HG03432 (cell line): Measurements from ENCODE around the gene CLMP.

Experiments
- ATAC-seq: cut with Tn5 transposase; IDR thresholded peaks from one replicate; pipeline ENCODE4 v1.9.1; 2021; ENCODE audit warnings: mild to moderate bottlenecking, moderate library complexity; ENCODE audit not compliant: unreplicated experiment

CLMP gene

GRCh38 chr11:123195188-123196059 lies at the start of gene CLMP:
CLMP (minus strand) TSS chr11:123195248; CDS start chr11:123194940, 308 bp downstream.
- ATAC-seq = no peak

GRCh38 chr11:123241874-123242543 lies 47.0 kb upstream of the CLMP start:
- no peak for ATAC-seq

DNA sequence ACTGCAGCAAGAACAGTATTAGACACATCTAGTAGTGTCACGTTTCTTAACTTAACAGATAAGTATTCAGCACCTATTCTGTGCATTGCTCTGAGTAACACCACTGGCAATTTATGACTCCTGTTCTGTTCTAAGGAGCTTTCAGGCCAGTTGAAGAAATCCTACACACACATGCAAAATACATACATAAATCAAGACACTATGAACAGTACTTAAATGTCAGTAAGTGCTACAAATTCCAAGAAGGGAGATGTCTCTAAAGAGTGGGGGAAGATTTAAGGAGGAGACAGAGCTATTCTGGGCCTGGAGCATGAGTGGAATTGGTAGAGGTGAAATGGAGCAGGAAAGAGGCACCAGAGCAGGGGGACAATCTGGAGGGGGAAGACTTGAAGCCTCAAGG lies 46.2 kb upstream of the CLMP start:
- no peak for ATAC-seq

GRCh38 chr11:123239191-123240150 lies 44.4 kb upstream of the CLMP start:
- ATAC-seq = no peak

- no peak for ATAC-seq
Observed at GRCh38 chr11:123238297-123238696, 43.2 kb upstream of the CLMP start.

DNA sequence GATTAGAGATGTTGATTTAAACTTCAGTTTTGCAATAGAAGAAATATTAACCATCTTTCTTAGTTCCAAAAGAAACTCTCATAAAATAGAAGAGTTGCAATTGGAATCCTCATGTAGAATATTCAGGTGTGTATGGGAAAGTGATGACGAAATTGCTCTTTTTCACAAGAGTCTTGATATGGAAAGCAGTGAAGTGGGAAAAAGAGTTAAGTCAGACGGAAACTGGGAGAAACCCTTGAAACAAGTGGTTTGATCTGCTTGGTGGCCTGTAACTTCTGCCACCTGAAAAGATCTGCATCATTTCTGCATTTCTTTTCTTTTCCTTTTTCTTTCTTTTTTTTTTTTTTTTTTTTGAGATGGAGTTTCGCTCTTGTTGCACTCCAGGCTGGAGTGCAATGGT lies 41.8 kb upstream of the CLMP start:
- ATAC-seq = no peak

DNA sequence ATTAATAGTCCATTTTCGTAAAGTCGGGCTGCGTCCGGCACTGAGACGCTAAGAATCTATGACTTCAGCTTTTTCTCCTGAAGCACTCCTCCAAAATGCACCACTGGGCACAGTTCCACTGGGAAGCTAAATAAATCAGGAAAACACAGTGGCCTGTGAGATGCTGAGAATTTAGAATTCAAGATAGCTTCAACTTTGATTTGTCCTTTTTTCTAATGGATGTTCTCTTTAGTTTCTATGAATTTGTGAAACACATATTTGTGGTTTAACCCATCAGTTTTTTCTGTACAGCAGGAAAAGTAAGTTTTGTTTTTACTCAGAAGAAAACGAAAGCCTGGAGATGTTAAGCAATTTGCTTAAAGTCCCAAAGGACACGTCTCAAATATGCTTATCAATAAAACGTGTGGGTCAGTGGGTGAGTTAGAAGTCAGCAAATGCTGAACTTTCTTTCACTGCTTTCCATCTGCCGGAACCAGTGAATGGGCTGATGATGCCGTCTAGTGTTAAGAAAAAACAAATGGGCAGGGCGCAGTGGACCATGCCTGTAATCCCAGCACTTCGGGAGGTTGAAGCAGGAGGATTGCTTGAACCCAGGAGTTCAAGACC lies 40.7 kb upstream of the CLMP start:
- ATAC-seq = no peak

- no peak for ATAC-seq
Observed at GRCh38 chr11:123235117-123235655, 40.1 kb upstream of the CLMP start.

DNA sequence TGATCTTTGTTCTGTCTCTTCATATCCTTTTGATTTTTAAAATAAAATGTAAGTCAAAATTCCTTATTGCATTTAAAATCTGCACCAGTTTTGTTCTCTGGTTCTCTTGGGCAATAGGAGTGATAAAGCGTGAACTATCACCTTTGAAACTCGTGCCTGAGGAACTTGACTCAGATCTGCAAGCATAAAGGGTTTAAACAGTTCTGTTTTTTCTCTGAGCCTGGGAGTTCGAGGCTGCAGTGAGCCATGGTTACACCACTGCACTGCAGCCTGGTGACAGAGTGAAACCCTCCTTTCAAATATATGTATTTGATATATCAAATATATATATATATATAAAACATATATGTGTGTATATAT lies 38.9 kb upstream of the CLMP start:
- ATAC-seq = no peak

- ATAC-seq = peak; percentile 95
Observed at GRCh38 chr11:123233280-123233974, 38.4 kb upstream of the CLMP start.

DNA sequence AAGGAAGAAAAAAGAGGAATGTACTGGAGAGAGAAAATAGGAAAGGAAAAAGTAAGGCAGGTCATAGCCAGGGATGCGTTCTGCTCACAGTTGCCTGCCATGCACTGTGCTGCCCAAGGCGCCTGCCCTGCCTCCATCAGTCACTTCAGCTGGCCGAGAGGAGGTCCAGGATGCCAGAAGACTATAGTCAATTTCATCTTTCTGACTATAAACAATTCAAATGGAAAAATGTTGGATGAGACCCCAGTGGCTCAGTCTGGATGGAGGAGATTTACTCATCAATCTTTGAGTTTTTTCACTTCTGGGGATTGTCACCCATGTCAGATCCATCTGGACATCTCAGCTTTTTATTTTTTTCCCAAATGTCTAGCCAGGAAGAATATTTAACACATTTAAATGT lies 36.7 kb upstream of the CLMP start:
- ATAC-seq = no peak

GRCh38 chr11:123231256-123231655 lies 36.2 kb upstream of the CLMP start:
- ATAC-seq = no peak

DNA sequence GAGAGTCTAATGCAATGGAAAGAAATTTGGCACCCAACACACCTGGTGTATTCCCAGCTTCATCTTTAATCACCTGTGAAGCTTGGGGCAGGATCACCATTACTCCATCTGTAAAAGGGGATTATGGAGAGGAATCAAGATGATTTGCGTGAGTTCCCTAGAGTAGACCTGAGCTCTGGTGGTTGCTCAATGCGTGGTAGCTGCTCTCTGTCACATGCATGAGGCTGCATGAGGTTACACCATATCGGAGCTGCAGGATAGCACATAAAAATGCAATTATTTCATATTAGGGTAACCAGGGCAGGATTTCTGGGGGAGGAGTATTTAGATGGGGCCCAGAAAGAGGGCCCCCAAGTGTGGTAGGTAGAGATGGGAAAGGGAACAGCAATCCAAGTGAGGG lies 35.3 kb upstream of the CLMP start:
- no peak for ATAC-seq

DNA sequence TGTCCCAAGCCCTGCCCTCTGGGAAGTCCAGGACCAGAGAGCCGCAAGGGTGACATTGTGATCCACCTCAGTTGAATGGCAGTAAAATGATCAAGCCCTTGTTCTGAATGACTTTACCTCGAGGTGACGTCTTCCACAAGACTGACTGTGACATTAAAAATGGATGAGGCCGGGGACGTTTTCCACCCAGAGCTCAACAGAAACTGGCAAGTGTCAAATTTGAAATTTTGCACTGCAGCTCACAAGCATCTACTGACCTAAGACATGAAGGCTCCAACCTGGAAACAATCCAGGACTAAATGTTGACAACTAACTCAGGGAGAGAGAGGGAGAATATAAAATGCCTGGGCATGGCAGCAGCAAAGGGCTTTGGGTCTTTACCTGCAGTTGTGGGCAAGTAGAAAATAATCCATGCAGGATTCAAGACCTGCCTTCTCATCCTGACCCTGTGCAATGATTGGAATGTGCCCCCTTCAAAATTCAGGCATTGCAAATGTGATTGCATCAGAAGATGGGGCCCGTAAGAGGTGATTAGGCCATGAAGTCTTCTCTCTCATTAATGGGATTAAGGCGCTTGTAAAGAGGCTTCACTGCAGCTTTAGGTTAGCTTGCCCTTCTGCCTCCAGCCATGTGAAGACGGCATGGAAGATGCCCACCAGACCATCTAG lies 33.6 kb upstream of the CLMP start:
- ATAC-seq = no peak

- ATAC-seq = no peak
Observed at GRCh38 chr11:123227763-123228495, 32.9 kb upstream of the CLMP start.

DNA sequence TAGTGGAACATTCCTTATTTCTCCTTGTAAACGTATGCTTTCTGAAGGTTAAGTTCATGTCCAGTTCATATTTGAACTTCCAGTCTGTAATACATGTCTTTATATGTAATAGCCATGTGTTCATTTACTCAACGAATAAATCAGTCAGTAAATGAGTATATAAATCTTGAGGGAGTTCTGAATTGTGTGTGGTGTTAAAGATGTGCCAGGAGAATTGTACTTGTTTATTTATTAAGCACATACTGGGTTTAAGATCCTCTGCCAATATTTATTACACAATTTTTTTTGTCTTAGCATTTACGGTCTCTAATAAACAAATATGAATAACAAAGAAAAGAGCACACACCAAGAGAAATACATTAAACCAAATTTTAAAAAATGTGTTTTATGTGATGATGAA lies 26.5 kb upstream of the CLMP start:
- no peak for ATAC-seq

DNA sequence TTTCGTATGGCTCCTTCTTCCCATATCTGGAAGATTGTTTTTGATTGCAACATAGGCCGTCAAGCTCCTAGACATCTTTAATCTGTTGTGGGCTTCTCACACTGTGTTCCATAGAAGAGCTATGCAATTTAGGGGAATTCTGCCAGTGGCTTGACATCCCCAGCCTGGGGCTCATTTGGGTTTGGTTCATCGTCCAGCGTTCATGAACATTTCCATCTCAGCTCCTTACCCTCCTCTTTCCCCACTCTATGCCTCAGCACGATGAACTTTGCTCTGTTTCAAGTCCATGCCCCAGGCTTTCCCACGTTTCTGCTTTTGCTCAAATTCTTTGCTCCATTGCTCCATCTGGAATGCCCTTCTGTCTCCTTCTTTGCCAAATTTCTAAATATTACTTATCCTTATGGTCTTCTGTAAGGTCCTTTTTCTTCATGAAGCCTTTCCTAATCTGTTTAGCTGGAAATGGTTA lies 26.1 kb upstream of the CLMP start:
- no peak for ATAC-seq

DNA sequence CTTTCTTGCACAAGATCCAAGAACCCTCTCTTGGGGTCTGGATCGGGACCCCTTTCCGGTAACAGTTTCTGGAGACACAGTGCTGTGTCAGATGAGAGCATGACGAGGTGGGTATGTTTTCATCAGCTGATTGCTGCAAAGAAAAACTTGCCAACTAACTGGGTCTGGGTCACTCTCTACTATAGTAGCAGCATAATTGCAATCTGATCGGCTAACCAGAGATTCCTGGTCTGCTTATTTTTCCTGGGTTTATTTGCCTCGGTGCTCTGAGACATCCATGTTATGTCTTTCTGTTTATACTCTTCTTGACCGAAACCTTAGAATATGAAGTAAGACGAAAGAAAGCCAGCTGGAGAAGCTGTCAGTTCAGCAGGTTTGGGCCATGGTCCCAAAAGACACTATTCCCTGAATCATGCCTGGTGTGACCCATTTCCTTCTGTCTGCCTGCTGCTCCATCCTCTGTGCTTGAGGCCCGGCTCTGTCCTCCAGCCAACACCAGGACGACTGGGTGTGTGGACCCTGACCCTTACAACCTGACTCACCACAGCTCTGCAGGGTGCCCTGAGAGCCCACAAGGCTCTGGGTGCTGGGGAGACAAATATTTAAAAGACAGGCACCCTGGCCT lies 24.1 kb upstream of the CLMP start:
- ATAC-seq = no peak
